ENCODE measurements around the gene CEP70.

GRCh38 chr3:138469874-138470273 lies 124.2 kb downstream of the CEP70 start:
- TF ChIP-seq EP300 (IDR thresholded peaks at IDR 0.05) (no peak), CTCF (IDR thresholded peaks at IDR 0.05) (no peak), POLR2A (IDR thresholded peaks at IDR 0.05; ENCODE audit: low read depth) (no peak), POLR2AphosphoS5 (IDR thresholded peaks at IDR 0.05) (no peak)
